ENCODE measurements around the gene ASB13. TPM values are rescaled to one million over a fixed set of nuclear protein-coding genes. Genes with fewer than 3 reads are reported as not detected.

ASB13 gene
- total RNA-seq, 1 donor: 3.1 TPM

GRCh38 chr10:5615316-5615715, 51.1 kb downstream of the ASB13 start:
- no peaks in the 10 kb centered on the region for H3K4me1 ChIP-seq (ENCODE audit: insufficient read depth, low read length)
- no peaks in the 10 kb centered on the region for H3K9me3 ChIP-seq (ENCODE audit: low read depth, low read length)
- H3K27me3 ChIP-seq (ENCODE audit: insufficient read depth, low read length): no peaks in the 10 kb centered on the region
- no peak overlapping the region for H3K4me3 ChIP-seq (ENCODE audit: low read length)

GRCh38 chr10:5614155-5614721, 52.2 kb downstream of the ASB13 start:
- Histone ChIP-seq H3K4me1 (ENCODE audit: insufficient read depth, low read length) (no peaks in the 10 kb centered on the region), H3K27me3 (ENCODE audit: insufficient read depth, low read length) (no peaks in the 10 kb centered on the region), H3K4me3 (ENCODE audit: low read length) (no peak overlapping the region), H3K9me3 (ENCODE audit: low read depth, low read length) (no peaks in the 10 kb centered on the region)

- no peaks in the 10 kb centered on the region for H3K9me3 ChIP-seq (ENCODE audit: low read depth, low read length)
- no peak overlapping the region for H3K4me3 ChIP-seq (ENCODE audit: low read length)
- no peaks in the 10 kb centered on the region for H3K27me3 ChIP-seq (ENCODE audit: insufficient read depth, low read length)
- H3K4me1 ChIP-seq (ENCODE audit: insufficient read depth, low read length): no peaks in the 10 kb centered on the region
Observed at GRCh38 chr10:5613481-5614154, 52.8 kb downstream of the ASB13 start.

DNA sequence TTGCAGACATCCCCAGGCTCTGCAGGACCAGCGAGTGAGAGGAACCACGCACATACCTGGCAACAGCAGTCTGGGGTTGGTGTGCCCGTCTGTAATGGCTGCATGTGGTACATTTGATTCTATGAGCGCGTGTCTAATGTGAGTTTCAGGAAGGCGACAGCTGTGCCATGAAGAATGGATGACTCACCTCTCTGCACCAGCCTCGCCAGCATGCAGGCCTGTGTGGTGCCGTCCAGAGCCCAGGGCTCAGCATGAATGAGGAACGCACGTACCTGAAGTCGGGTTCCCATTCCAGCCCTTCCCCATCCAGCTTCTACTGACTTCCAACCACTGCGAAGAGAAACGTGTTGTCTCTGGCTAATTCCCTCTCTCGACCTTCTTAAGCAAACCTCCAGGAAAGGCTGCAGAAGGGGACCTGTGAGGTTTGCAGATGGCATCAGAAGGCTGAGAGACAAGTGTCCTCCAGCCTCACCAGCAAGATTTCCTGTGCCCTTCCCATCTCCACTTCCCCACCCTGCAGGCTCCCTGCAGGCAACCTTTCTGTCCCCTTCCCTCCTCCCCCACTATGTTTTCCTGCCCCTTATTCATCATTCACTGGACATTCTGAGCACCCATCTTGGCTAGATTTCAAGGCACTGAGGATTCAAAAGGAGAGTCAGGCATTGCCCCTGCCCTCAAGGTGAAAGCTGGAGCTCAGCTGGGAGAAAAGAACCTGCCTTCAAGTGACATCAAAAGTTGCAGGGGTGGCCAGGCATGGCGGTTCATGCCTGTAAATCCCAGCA, 54.3 kb downstream of the ASB13 start:
- Histone ChIP-seq H3K27me3 (ENCODE audit: insufficient read depth, low read length) (no peaks in the 10 kb centered on the region), H3K9me3 (ENCODE audit: low read depth, low read length) (no peaks in the 10 kb centered on the region), H3K4me1 (ENCODE audit: insufficient read depth, low read length) (no peaks in the 10 kb centered on the region), H3K4me3 (ENCODE audit: low read length) (no peak overlapping the region)

- Histone ChIP-seq H3K4me3 (ENCODE audit: low read length) (no peak overlapping the region), H3K4me1 (ENCODE audit: insufficient read depth, low read length) (no peaks in the 10 kb centered on the region), H3K9me3 (ENCODE audit: low read depth, low read length) (no peaks in the 10 kb centered on the region), H3K27me3 (ENCODE audit: insufficient read depth, low read length) (no peaks in the 10 kb centered on the region)
Observed at GRCh38 chr10:5609952-5610616, 56.3 kb downstream of the ASB13 start.

DNA sequence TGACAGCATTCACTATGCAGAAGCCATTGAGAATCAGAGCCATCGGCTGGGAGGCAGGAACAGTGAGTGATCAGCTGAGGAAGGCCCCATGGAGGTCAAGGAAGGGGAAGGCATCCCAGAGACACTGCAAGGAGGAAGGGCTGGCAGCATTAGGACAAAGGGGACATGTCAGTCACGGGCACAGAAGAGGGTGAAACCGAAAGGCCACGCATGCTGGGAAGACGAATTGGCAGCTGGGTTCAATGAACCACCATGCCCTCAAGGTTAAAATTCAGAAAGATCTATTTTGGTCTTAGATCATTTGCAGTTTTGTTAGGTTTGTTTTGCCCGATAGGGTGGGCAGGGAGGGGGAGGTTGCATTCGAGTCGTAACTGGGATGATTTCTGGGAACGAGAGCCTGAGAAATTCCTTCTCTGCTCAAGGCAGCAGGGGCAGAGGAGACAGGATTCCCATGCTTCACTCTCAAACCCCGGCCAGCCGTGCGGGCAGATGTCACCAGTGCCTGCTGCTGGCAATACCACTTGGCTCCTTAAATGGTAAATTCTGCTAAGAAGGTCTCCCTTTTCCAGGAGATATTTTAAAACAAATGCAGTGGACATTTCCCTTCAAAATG, 57.7 kb downstream of the ASB13 start:
- Histone ChIP-seq H3K4me3 (ENCODE audit: low read length) (no peak overlapping the region), H3K27me3 (ENCODE audit: insufficient read depth, low read length) (no peaks in the 10 kb centered on the region), H3K9me3 (ENCODE audit: low read depth, low read length) (no peaks in the 10 kb centered on the region), H3K4me1 (ENCODE audit: insufficient read depth, low read length) (no peaks in the 10 kb centered on the region)

DNA sequence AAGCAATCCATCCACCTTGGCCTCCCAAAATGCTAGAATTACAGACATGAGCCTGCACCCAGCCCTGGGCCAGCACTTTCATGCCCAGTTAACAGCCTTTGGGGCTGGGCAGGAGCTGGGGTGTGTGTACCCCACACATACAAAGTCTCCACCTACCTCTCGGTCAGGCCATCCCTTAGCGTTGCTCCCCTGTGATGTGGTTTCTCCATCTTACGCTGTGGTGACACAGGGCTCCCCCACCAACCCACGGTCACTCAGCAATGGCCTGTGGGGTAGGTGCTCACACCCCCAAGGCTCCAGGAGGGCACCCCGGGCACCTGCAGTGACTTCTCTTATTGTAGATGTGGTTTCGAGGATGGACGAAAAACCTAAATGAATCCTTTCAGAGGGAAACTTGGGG, 58.8 kb downstream of the ASB13 start:
- H3K4me1 ChIP-seq (ENCODE audit: insufficient read depth, low read length): no peaks in the 10 kb centered on the region
- no peaks in the 10 kb centered on the region for H3K27me3 ChIP-seq (ENCODE audit: insufficient read depth, low read length)
- H3K9me3 ChIP-seq (ENCODE audit: low read depth, low read length): no peaks in the 10 kb centered on the region
- H3K4me3 ChIP-seq (ENCODE audit: low read length): no peak overlapping the region

DNA sequence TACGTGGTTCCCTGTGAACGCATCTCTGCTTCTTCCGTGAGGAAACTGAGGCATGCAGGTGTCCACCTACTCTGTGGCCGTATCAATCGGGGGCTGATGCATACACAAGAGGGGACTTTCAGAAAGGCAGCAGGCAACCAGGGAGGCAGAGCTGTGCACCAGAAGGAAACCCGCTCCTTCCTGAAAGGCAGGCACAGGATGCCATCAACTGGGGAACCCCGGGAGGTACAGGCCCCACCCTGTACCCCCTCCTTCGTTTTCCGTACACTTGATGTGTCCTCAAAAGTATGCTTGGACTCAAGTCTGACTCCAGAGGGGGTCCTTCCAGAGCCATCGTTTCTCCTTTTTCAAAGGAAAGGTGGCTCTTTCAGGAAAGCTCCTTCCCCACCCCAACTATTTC, 59.5 kb downstream of the ASB13 start:
- Histone ChIP-seq H3K4me1 (ENCODE audit: insufficient read depth, low read length) (no peaks in the 10 kb centered on the region), H3K9me3 (ENCODE audit: low read depth, low read length) (no peaks in the 10 kb centered on the region), H3K4me3 (ENCODE audit: low read length) (no peak overlapping the region), H3K27me3 (ENCODE audit: insufficient read depth, low read length) (no peaks in the 10 kb centered on the region)

DNA sequence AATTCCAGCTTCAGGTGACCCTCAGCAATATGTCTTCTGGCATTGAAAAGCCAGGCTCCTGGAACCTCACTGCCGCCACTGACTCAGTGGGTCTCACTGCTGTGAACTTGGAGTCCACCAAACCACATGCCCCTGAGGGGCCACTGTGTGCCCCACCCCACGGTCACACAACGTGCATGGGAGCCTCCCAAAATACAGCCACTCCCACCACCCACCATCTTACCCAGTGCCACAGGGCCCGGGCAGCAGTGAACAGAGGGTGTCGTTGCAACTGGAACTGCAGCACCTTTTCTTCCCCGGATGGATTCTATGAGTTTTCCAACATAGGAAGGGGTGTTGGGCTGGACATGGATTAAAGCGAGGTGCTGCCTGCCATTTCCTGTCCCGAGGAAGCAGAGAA, 60.1 kb downstream of the ASB13 start:
- H3K4me1 ChIP-seq (ENCODE audit: insufficient read depth, low read length): no peaks in the 10 kb centered on the region
- no peak overlapping the region for H3K4me3 ChIP-seq (ENCODE audit: low read length)
- no peaks in the 10 kb centered on the region for H3K9me3 ChIP-seq (ENCODE audit: low read depth, low read length)
- H3K27me3 ChIP-seq (ENCODE audit: insufficient read depth, low read length): no peaks in the 10 kb centered on the region

DNA sequence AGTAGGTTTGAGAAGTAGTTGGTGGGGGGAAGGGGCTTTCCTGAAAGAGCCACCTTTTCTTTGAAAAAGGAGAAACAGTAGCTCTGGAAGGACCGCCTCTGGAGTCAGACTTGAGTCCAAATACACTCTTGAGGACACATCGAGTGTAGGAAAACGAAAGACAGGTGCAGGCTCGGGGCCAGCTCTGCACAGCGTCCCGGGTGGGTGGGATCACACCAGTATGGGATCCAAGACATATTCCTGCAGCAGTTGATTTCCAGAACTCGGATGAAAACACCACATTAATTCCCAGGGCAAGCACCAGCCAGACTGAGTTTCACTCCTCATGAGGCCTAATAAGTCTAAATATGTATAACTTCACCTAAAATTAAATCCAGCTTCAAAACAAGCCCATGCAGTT, 61.4 kb downstream of the ASB13 start:
- H3K4me3 ChIP-seq (ENCODE audit: low read length): no peak overlapping the region
- no peaks in the 10 kb centered on the region for H3K27me3 ChIP-seq (ENCODE audit: insufficient read depth, low read length)
- no peaks in the 10 kb centered on the region for H3K9me3 ChIP-seq (ENCODE audit: low read depth, low read length)
- H3K4me1 ChIP-seq (ENCODE audit: insufficient read depth, low read length): no peaks in the 10 kb centered on the region

- Histone ChIP-seq H3K4me3 (ENCODE audit: low read length) (no peak overlapping the region), H3K9me3 (ENCODE audit: low read depth, low read length) (no peaks in the 10 kb centered on the region), H3K4me1 (ENCODE audit: insufficient read depth, low read length) (no peaks in the 10 kb centered on the region), H3K27me3 (ENCODE audit: insufficient read depth, low read length) (no peaks in the 10 kb centered on the region)
Observed at GRCh38 chr10:5604236-5604925, 62.0 kb downstream of the ASB13 start.

- Histone ChIP-seq H3K4me1 (ENCODE audit: insufficient read depth, low read length) (no peaks in the 10 kb centered on the region), H3K9me3 (ENCODE audit: low read depth, low read length) (no peaks in the 10 kb centered on the region), H3K27me3 (ENCODE audit: insufficient read depth, low read length) (no peaks in the 10 kb centered on the region), H3K4me3 (ENCODE audit: low read length) (no peak overlapping the region)
Observed at GRCh38 chr10:5603848-5604170, 62.6 kb downstream of the ASB13 start.

DNA sequence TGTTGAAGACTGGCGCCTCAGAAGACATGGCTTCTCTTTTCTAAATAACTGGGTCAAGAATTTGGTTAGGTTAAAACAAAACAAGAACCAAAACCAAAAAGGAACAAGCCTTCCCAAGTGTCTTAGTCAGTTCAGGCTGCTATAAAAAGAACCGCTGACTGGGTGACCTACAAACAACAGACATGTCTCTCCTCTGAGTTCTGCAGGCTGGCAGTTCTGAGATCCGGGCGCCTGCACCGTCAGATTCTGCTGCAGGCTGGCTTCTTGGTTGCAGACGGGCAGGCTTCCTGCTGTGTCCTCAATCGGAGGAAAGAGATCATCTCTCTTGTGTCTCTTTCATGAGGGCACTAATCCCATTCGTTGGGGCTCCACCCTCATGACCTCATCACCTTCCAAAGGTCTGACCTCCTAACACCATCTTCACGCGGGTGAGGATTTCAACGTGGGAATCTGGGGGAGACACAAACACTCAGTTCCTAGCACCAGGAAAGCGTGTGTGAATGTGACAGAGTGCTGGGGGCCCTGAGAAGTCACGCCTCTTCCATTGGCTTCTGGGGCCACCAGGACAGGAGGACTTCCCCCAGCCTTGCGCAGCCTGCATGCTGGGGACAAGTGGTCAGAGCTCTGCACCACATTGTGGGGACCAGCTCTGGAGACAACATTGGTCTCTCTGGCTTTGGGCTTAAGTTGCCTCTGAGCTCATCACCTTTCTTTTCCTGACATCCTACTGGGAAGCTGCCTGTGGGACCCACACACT, 63.1 kb downstream of the ASB13 start:
- Histone ChIP-seq H3K27me3 (ENCODE audit: insufficient read depth, low read length) (no peaks in the 10 kb centered on the region), H3K4me3 (ENCODE audit: low read length) (no peak overlapping the region), H3K4me1 (ENCODE audit: insufficient read depth, low read length) (no peaks in the 10 kb centered on the region), H3K9me3 (ENCODE audit: low read depth, low read length) (no peaks in the 10 kb centered on the region)

DNA sequence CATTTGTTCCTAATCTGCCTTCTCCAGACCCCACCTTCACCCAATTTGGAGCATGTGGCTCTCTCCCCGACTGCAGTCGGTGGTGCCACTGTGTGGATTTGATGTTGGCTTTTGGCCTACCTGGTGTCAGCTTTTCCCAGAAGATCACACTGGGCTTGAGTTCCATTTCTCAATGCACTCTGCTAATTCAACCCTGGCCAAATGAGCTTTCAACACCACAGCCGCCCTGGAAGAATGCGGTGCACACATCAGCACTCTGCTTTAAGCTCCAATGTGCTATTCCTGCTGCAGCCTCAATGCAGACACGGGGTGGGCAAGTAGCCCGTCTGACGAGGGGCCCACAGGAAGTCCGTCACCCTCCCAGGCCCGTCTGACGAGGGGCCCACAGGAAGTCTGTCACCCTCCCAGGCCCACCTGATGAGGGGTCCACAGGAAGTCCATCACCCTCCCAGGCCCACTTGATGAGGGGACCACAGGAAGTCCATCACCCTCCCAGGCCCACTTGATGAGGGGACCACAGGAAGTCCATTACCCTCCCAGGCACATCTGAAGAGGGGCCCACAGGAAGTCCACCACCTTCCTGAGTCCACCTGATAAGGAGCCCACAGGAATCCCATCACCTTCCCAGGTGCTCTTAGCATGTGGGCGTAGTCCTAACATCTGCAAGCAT, 64.4 kb downstream of the ASB13 start:
- H3K27me3 ChIP-seq (ENCODE audit: insufficient read depth, low read length): no peaks in the 10 kb centered on the region

More for the DNA sequence above, 64.4 kb downstream of the ASB13 start:
- Histone ChIP-seq H3K4me1 (ENCODE audit: insufficient read depth, low read length) (no peaks in the 10 kb centered on the region), H3K4me3 (ENCODE audit: low read length) (no peak overlapping the region), H3K9me3 (ENCODE audit: low read depth, low read length) (no peaks in the 10 kb centered on the region)
